ENCODE data around the gene AUTS2.
A peak's percentile ranks its signal among the peaks of the same experiment; 100 is the strongest.
"Not testable (repeated sequence)": the region's sequence is repeated elsewhere in the genome, so short reads cannot be mapped to it uniquely, and the experiment has no call there.

Gene AUTS2

DNA sequence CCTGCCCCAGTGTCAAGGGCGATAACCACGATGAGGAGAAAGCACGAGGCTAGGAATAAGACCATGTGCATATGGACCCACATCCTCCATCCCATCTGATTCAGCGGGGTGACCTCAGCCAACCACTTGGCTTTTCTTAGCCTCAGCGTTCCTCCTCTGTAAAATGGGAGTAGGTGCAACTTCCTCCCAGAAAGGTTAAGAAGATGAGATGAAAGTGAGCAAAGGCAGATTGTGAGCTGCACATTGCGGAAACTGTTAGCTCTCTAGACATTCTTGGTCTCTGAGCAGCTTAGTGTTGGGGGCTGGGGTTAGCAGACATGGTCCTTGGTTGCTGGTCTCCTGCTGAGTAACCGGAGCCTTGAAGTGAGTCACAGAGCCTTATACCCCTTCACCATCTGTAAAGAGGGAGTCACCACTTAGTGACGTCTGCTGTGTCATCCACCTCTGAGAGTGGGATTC, 1036.4 kb downstream of the AUTS2 start:
- FAIRE-seq: no peak
- DNase-seq (ENCODE audit: low spot score): peak; percentile 26

DNA sequence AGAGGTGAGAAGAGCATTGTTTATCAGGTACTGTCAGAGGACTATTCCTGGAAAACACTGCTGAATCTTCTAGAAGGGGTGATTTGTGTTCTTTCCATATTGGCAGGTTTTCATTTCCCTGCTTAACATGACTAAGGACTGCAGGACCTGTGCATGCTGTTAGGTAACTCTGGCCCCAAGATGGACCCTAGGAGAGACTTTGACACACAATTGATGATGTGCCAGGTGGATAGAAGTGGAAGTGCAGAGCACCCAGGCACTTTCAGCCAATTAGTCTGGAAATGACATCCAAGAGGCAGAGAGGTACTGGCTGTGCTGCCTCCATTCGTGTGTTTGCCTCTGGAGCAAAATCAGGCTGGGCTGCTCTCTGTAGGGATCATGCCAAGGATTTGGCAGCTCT, 1037.4 kb downstream of the AUTS2 start:
- DNase-seq (ENCODE audit: low spot score): no peak
- FAIRE-seq: no peak

DNA sequence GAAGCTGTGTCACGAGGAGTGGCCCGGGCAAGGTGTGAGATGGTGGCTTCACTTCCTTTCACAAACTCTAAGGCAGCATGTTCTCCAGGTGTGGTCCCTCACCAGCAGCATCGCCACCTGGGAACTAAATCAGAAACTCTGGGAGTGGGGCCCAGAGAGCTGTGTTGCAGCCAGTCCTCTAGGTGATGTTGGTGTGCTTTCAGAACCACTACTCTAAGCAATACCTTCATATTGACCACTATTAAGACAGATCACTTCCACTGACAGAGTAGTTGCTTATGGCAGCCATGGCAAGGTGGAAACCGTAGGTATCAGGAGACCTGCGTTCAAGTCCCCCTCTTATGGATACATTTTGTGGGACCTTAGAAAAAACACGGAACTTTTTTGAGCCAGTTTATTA, 1037.9 kb downstream of the AUTS2 start:
- DNase-seq (ENCODE audit: low spot score) (no peak), FAIRE-seq (no peak)

DNA sequence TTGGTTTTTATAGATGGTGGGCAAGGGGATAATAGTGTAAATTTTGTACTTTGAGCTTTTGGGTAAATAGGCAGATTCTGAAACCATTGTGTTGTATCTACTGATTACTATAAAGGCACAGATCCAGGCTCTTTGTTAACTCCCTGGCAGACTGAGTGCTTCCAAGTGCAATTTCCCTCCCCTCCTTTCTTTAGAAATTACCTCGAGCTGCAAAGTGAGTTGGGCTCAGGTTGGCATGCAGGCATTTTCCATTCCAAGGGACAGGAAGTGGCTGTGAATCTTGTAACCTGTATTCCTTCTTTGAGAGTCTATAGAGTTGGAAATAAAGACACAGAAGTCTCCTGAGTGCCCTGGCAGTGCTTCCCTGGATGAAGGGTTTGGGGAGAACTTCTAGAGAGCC, 1039.5 kb downstream of the AUTS2 start:
- FAIRE-seq: no peak
- no peak for DNase-seq (ENCODE audit: low spot score)

DNA sequence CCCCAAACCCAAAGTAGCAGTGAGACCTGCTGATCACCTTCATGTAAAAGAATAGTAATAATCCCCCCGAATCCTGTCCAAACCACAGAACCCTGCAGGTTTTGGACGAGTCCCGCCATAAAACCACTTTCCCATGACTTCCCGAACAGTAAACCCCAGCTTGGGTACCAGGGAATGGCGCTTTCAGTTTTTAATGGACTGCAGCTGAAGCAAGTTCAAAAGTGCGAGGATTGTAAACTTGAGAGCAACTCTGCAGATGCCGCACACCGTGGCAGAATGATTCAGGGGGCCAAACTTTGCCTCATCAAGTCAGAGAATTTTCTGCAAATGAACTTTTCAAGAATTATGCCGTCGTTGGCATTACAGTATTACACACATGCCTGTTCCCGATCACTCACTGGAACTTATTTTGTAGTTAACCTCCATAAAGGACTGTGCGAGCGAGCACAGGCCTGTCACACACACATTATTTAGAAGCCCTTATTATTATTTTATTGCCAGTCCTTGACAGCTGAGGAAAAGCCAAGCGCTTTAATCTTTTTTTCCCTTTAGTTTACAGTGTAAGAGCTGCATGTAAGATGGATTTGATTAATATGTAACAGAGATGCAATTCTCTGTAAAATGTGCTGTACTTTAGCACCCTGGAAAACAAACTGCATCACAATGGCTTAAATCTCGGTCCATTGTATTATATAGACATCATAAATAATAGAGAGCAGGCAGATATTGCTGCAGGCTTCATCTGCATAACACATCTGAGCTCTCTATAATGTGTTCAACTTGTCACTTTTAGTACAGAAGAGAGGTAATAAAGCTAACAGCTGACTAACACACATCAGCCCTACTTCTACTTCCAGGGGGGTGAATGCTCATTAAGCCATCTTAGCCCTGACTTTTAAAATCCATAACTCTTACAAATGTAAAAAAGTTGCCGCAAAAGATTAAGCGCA, 1040.2 kb downstream of the AUTS2 start:
- DNase-seq (ENCODE audit: low spot score): no peak
- no peak for FAIRE-seq

DNA sequence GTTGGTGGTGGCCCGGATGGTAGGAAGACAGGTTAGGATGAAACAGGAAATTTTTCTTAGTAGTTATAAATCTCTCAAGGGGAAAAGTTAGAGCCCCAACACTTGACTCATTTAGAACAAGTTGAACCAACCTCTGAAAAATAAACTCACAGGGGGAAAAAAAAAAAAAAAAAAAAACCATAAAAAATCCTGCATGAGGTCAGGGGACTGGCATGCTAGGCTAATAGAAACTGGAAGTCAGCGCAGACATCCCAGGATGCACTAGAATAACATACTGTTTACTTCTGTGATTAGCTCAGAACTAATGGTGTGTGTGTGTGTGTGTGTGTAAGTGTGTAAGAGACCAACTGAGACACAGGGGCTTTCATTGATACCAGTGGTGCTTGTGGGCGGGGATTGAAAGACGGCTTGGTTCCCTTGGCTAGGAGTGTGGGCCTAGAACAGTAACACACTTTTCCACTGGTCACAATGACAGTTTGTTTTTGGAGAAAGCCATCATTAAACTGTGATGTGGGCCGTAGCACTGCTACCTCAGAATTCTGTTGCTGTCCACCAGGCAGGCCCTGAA, 1042.1 kb downstream of the AUTS2 start:
- FAIRE-seq: no peak
- peak; percentile 34 for DNase-seq (ENCODE audit: low spot score)

DNA sequence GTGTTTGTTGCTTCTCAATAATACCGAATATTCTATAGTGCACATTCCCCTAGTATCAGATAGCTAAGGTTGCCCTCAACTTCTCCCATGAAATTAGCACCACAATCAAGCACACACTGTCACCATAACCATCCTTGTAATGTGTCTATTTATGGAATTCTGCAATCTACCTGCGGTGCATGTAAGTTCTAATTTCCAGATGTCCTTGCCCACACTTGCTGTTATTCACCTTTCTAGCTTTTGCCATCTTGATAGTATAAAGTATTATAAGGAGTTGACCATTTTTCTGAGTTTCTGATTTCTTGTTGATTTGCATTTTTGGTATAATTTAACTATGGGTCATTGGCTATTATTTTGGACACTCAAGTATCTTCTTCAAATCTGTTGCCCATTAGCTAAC, 1043.6 kb downstream of the AUTS2 start:
- DNase-seq (ENCODE audit: low spot score): no peak
- FAIRE-seq: no peak

DNA sequence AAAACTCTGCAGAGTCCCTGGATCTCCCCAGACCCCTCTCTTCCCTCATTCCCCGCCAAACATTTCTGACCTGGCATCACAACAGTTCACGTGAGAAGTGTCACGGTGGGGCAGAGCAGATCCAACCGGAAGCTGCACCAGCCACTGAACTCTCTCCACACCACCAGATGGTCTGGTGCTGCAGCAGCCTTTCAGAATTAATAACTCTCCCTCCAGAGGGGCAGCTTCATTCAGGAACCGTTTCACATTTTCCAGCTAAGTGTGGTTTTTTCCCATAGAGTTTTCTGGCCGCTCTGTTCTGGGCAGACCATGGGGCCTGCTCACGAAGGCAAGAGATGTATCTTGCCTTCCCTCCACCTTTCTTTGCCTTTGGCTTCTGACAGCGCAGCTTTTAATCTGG, 1047.0 kb downstream of the AUTS2 start:
- no peak for FAIRE-seq
- no peak for DNase-seq (ENCODE audit: low spot score)

DNA sequence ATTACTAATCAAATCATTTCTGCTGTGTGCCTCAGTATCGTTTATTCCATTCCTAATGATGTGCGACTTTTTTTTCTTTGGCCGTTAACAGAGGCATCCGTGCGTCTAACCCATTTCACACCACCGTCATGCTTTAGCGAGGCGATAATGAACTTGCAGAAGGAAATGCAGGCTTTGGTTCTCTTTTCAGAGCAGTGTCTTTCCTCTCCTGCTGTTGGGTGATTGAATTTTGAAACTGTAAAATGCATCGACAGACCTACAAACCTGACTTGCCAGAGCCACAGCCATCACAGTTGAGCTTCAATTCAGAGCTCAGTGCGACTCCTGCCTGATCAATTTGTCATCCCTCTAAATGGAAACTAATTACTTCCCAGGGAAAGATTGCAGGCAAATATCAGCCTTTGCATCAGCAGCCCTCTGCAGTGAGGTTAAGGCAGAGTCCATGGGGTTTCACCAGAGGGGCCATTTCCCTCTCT, 1047.6 kb downstream of the AUTS2 start:
- DNase-seq (ENCODE audit: low spot score) (no peak), FAIRE-seq (no peak)

DNA sequence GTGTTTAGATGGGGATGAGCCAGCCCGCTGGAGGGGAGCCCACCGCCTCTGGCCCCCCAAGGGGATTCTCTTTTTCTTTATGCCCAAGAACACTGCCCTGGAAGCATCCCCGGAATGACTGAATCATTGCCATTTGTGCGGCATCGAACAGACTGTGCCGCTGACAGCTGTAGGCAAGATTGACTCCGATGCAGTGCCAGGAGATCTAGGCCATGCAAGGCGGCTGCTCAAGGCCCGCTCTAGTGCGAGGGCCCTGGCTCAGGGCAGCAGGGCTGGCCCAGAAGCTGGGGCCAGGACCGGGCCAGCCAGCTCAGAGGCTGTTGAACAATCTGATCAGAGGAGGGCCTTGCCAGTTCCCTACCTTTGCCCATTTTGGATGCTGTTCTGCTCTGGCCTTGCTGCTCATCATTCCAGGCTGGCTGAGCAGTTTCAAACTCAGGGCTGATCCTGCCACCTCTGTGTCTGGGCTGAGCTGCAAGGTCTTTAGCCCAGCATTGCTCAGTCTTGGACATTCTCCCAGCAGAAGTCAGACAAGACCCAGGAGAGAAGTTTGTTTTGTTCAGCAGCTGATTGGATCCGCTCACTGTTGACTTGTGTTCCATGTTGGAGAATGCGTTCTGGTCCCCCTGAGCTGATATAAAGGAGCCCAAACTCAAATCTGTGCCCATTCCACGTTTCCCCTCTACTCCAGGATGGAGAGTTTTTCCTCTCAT, 1048.4 kb downstream of the AUTS2 start:
- FAIRE-seq: no peak
- no peak for DNase-seq (ENCODE audit: low spot score)

DNA sequence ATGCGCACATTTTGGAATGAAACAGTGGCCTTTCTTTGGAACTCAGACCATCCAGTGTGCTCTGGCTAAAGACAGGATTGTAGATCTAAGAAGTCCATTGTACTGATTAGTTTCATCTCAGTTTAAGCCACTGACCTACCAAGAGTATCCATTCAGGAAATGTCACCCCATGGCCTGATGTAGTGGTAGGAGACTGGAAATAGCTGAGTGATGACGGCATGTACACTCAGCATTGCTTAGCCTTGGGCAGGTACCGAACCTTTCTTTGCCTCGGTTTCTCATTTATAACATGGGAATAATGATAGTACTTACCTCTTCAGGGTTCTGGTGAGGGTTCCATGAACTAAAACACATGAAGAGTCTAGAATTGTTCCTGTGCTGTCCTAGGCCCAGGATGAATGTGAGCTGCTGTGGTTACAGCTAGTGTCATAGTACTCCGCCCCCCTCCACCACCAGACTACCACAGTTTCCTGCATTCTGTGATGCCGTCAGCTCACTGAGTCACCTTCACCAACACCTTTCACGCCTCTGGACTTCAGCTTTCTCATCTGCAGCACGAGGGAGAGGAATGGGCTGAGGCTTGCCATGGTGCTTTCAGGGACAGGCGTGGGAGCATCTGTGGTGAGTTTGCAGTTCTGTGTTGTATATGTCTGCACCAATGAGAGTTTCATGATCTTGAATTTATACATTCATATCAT, 1049.7 kb downstream of the AUTS2 start:
- FAIRE-seq: no peak
- peak; percentile 78 for DNase-seq (ENCODE audit: low spot score)

DNA sequence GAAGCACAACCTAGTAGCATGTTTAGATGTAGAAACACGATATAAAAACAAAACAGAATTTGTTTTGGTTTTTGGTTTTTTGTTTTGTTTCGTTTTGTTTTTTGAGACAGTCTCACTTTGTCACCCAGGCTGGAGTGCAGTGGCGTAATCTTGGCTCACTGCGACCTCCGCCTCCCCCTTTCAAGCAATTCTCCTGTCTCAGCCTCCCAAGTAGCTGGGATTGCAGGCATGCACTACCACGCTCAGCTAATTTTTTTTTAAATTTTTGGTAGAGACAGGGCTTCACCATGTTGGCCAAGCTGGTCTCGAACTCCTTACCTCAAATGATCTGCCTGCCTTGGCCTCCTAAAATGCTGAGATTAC, 1050.2 kb downstream of the AUTS2 start:
- DNase-seq (ENCODE audit: low spot score); FAIRE-seq: not testable (repeated sequence)

DNA sequence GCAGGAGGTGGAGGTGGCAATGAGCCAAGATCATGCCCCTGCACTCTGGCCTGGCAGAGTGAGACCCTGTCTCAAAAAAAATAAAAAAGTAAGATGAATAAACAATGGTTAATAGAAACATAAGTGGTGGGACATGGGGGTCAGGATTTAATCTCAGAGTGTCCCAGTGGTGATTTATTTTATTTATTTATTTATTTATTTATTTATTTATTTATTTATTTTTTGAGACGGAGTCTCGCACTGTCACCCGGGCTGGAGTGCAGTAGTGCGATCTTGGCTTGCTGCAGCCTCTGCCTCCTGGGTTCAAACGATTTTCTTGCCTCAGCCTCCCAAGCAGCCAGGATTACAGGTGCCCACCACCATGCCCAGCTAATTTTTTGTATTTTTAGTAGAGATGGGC, 1051.0 kb downstream of the AUTS2 start:
- no peak for FAIRE-seq
- DNase-seq (ENCODE audit: low spot score): no peak

DNA sequence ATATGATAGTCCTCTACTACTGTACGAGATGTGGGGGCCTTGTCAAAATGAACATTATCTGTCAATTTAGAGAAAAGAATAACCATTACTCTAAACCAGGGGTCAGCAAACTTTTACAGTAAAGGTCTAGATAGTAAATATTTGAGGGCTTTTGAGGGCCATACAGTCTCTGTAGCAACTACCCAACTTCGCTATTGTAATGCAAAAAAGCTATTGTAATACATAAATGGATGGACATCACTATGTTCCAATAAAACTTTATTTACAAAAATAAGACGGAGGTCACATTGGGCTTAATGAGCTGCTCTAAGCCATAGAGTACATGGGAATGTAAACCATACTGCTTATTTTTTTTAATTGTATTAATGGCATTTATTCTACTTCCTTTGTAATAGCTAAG, 1055.9 kb downstream of the AUTS2 start:
- no peak for FAIRE-seq
- DNase-seq (ENCODE audit: low spot score): no peak

DNA sequence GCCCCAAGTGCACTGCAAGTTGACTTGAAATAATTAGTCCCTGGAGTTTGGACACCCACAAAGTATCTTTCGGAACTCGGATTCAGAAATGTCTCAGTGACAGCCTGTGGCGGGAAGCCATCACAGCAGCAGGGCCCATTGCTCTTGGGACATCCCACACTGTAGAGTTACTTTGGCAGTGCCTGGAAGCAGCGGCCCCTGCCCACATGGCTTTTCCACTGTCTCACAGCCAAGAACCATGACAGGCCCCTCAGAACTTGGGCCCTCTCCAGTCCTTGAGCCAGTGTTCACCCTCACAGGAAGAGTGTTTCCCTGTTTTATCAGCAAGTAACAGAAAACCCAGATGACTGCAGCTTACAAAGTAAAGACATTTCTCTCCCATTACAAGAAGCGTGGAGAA, 1056.7 kb downstream of the AUTS2 start:
- FAIRE-seq (no peak), DNase-seq (ENCODE audit: low spot score) (no peak)

DNA sequence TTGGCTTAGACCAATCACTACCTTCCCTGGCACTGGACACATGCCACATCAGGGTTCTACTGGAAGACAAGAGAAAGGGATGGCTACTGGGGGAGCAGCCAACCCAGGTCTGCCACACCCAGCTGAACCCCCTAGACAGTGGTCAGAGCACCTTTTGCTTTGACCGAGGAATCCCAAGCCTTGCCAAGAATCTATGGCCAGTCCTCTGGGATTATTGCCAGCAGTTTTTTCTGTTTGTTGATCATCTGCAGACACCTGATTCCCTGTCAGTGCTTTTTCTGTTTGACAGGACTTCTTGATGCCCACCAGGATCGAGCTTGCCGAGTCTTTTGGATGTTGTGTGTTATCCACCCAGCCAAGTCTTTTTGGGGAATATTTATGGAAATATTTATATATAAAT, 1057.4 kb downstream of the AUTS2 start:
- FAIRE-seq (no peak), DNase-seq (ENCODE audit: low spot score) (no peak)

DNA sequence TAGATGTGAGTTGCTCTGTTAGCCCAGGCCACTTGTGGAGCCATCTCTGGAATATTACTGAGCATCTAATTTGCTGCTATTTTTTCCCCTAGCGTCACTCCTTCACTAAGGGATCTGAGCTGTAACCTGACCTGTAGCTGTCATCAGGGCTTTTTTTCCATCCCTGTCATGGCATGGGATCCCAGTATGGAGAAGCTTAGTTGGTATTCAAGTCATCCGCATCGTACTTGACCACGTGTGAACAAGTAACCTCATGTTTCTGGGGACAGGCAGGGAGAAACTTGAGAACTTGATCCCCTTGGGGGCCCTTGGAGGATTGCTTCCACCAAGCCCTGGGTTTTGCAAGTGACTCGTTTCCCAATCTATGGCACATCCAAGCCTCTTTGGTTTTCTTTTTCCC, 1059.3 kb downstream of the AUTS2 start:
- FAIRE-seq (no peak), DNase-seq (ENCODE audit: low spot score) (no peak)

DNA sequence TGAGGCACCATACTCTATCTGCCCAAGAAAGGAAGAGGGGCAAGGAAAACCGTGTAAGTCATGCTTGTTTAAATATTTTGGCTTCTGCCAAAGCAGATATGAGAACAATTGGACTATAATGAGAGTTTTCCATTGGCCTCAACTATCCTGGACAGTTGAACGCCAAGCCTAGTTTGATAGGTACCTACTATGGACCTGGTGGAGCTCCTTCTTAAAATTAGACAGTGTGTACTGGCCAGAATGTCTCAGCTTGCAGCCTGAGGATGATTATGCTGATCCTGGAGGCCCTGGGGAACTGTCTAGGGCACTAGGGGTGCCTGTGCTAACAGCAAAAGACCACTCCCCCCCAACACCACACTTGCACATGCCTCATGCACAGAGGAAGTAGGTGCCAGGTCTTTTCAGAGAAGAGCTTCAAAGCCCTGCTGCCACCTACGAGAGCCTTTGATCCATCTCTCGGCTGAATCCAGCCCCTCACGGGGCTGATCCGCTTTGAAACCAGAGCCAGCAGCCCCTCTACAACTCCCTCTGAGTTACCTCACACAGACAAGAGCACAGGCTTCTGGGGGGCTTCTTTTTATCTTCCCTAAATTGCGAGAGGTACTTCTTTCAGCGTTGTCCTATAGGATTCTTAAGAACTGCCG, 1059.8 kb downstream of the AUTS2 start:
- DNase-seq (ENCODE audit: low spot score) (no peak), FAIRE-seq (no peak)

DNA sequence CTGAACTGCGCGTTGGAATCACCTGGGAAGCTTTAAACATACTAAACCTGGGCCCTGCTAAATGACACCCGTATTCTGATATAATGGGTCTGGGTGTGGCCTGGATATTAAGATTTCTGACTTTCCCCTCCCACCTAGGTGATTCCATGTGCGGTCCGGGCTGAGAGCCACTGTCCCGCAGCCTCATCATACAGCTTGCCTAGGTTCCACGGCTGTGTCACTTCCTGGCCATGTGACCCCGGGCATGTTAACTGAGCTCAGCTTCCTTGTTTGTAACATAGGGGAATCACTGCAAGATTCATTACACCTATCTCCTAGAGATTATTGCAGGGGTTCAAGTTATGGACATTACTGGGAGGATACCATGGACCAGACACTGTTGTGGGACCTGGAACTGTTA, 1061.0 kb downstream of the AUTS2 start:
- FAIRE-seq (no peak), DNase-seq (ENCODE audit: low spot score) (no peak)

DNA sequence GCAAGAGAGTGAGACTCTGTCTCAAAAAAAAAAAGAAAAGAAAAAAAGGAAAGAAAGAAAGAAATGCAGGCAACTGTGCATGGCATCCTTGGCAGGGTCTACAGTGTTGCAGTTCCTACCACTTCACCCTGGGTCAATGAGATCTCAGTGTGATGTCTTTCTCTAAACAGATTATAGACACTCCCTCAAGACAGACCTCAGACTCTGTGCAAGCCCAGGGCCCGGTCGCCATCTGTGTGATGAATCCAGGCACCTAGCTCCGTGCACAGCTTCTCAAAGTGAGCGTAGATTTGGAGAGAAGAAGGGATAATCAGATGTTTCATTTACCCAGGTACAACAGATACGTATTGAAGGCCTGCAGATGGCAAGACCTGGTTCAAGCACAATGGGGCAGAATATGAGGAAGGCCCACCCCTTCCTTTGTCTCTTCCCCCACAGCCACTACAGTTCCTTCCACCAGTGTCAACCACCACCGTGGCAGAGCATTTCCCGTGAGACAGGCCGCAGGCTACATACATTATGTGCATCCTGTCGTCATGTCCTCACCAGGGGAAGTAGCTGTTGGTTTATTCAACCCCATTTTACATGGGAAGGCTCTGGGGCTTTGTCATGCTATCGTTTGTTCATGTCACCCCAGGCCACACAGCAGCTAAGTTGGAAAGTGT, 1062.0 kb downstream of the AUTS2 start:
- FAIRE-seq (no peak), DNase-seq (ENCODE audit: low spot score) (no peak)

DNA sequence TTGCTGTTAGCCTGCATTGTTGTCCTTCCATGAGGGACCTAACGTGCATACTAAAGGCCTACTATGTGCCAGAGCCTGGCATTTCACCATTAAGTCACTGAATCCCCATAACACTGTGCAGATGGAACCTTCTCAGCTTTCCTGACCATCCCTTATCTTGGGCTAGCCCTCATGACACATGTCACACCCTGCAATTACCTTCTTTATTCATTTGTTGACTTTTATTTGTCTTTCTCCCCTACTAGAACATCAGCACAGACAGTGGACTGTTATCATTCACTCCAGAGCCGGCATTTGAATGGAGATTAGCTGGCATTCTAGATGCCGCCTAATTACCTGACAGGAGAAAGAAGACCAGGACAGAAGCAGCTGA, 1062.5 kb downstream of the AUTS2 start:
- FAIRE-seq (no peak), DNase-seq (ENCODE audit: low spot score) (no peak)
